HG03175 (cell line): Measurements from ENCODE around the gene CCDC59.
"Not testable (repeated sequence)": the region's sequence is repeated elsewhere in the genome, so short reads cannot be mapped to it uniquely, and the experiment has no call there.

ENCODE experiments used
- ATAC-seq: cut with Tn5 transposase; IDR thresholded peaks from one replicate; pipeline ENCODE4 v1.9.1; 2021; ENCODE audit warnings: mild to moderate bottlenecking, moderate library complexity; ENCODE audit not compliant: unreplicated experiment

Gene CCDC59

DNA sequence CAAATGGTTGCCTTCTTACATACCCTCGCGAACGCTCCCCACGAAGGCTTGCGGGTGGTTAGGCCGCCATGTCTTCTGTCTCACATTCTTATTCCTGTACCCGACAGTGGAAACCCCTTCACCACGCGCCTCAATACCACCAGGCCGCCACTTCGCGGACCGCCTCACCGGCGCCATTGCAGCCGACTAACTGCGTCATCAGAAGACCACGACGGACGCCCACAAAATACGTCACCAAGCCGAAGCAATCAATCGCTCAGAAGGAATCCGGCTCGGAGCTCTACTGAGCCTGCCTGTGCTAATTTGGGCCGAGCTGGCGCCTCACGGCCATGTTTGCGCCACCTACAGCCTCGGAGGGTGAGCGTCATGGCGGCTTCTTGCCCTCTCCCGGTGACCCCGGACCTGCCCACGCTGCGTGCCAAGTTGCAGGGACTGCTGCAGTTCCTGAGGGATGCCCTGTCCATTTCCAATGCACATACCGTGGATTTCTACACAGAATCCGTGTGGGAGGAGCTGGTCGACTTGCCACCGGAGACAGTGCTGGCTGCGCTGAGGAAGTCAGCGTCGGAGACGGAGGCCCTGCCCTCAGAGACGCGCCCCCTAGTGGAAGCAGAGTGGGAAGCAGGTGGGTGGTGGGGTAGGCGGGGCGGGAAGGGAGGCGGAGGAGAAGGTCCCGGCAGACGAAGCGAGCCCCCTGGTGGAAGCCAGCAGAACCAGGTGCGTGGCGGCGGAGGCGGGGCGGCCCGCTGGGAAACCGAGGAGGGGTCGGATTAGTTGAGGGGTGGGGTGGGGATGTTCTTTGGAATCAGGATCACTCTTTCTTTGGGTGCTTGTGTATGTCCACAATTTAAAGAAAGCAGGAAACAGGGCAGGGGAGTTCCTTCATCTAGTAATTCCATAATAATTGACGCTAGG is at the start of gene CCDC59, which contains the start of gene METTL25:
TSS of gene CCDC59 (minus strand) at position 188 of the 915 bp plus-strand sequence. CDS start at position 177, 11 bp downstream.
TSS of gene METTL25 (plus strand) at position 330 of the 915 bp plus-strand sequence. CDS start at position 367, 37 bp downstream.
- ATAC-seq: peak; percentile 92

- ATAC-seq: no peak
These were observed 49.3 kb upstream of the CCDC59 start for GRCh38 chr12:82407481-82407880.

GRCh38 chr12:82406651-82407050 is 48.5 kb upstream of the CCDC59 start:
- no peak for ATAC-seq

- ATAC-seq: no peak
These were observed 42.6 kb upstream of the CCDC59 start for GRCh38 chr12:82400819-82401218.

GRCh38 chr12:82398879-82399278 is 40.7 kb upstream of the CCDC59 start:
- ATAC-seq: no peak

DNA sequence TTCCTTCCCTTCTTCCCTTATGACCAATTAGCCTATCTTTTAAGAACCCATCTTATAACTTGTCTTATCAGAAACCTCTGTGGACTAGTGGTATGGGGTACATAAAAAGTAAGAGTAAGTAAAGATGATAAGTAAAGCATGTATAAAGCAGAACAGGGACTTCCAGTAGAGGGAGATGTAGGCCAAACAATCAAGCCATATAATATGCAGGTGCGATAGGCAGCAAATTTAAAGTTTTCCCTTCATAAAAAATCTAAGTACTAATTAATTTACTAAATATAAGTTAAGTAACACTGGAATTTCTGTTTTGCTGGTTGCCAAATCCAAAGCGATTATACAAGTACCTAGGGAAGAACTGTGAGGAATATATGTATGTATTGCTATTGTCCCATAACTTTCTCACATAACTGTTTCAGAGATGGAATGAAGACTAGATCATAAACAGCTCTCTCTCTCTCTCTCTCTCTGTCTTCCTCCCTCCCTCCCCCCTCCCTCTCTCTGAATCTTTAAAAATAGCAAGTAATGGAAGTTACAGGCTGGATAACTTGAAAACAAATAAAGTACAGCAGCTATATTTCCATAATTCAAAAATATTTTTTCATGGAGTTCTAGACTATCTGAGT is 25.9 kb upstream of the CCDC59 start:
- peak; percentile 59 for ATAC-seq

DNA sequence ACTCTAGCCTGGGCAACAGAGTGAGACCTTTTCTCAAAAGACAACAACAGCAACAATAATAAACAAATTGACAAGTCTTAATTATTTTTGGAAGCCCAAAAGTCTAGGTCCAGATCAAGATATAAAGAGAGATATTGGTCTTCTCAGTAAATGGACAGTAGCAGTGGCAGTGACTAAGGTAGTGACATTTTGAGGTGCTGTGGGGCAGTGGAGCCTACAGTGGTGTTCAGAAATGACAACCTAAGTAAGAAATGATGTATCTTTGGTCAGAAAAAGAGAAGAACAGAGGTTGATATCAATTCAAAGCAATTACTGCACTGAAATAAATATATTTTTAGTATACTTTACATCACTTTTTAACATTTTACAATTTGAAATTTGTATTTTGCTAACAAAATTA is 20.8 kb upstream of the CCDC59 start:
- no peak for ATAC-seq

- no peak for ATAC-seq
These were observed 17.0 kb upstream of the CCDC59 start for GRCh38 chr12:82375201-82375600.

DNA sequence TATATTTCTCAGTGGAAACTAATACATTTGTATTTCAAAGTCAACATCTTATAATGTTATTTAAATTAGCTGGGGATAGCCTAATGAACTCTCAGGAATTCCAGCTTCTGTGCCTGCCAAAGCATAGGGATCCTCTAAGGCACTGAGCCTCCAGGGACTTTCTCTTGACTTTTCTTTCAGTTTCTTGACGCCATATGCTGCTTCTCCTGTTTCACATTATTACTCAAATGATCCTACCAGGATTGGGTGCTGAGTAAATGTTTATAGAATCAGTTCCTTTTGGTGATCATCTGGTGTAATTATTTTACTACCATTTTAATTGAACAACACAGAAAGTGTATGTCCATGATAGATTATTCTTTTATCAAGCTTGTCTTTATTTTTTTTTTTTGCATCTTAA is 8.0 kb upstream of the CCDC59 start:
- peak; percentile 65 for ATAC-seq

- ATAC-seq: no peak
These were observed 5.8 kb upstream of the CCDC59 start for GRCh38 chr12:82363990-82364389.

DNA sequence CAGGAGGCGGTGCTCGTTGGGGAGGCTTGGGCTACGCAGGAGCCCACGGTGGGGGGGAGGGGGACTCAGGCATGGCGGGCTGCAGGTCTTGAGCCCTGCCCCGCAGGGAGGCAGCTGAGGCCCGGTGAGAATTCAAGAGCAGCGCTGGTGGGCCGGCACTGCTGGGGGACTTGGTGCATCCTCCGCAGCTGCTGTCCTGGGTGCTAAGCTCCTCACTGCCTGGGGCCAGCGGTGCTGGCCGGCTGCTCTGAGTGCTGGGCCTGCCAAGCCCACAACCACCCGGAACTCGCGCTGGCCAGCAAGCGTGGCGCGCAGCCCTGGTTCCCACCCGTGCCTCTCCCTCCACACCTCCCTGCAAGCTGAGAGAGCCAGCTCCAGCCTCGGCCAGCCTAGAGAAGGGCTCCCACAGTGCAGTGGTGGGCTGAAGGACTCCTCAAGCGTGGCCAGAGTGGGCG is 3.3 kb upstream of the CCDC59 start:
- no peak for ATAC-seq

- not testable (repeated sequence) for ATAC-seq
These were observed 2.6 kb upstream of the CCDC59 start for GRCh38 chr12:82360834-82361233.

DNA sequence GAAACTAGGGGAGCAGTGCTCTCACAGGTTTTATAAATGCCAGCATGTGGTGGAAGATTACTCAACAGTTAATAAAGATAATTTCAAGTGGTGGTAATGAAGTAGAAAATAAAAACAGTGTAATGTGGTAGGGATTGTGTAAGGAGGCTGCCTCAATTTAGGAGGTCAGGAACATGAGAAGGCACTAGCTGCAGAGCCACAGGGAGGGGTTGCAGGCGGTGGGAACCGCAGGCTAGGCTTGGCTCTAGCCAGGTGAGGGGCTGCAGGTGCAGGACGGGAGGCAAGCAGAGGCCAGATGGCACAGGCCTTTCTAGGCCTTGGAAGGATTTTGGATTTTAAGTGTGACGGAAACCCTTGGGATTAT is 910 bp upstream of the CCDC59 start:
- ATAC-seq: no peak

DNA sequence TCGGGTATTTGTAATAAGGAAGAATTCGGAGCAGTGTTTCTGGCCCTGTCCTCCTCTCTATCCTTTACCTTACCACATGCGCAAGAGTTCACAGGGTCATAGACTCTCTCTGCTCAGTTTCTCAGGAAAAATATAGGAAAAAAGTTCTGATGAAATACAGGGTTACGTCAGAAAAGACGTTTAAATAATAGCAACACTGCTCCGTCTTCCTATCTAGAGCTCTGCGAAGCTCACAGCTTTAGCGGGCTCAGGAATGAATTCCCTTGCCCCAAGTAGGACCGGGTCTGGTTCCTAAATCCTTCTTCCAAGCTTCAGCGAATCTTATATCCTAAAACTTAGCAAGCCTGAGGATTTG is 365 bp downstream of the CCDC59 start:
- no peak for ATAC-seq

DNA sequence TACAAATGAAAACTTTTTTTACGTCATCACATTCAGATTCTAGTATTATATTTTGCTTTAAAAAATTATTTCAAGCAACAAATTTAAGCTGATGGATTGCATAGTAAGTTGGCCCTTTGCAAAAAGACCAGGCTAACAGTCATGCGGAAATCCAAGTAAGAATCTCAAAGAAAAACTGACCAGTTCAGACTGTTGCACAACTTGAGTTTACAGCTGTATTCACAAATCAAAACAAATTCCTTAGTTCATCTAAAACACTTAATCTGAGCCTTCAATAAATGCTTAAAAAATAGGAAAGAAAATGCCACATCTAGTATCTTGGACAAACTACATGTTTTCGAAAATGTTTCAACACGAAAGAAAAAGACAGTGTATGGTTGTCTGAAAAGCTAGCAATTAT is 847 bp downstream of the CCDC59 start:
- ATAC-seq: no peak

DNA sequence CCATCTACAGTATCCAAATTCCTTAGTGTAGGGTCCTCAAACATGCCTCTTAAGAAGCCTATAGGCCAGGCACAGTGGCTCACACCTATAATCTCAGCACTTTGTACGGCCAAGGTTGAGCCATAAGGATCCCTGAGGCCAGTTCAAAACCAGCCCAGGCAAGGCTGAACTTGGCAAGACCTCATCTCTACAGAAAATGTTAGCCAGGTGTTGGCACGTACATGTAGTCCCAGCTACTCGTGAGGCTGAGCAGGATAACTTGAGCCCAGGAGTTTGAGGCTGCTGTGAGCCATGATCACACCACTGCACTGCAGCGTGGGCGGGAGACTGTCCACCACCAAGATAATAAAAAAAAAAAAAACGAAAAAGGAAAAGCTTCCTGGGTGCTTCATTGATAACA is 6.8 kb downstream of the CCDC59 start:
- ATAC-seq: no peak

DNA sequence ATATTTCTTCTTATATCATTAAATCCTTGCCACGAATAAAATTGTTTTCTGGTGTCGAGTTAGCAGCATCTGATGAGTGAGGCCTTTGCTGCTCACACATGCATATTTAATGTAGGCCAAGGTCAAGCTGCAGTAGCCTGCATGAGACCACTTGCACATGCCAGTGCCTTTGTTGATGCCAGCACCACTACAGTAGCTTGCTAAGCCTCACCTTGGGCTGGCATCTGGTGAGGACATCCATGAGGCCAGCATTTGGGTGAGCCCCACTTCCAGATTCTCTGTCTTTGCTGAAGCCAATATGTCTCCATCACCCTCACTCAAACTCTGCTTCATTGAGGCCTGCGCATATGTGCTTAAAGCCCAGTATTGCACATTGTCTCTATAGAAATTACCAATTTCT is 8.0 kb downstream of the CCDC59 start:
- ATAC-seq: no peak

- no peak for ATAC-seq
These were observed 28.7 kb downstream of the CCDC59 start for GRCh38 chr12:82329508-82329907.

GRCh38 chr12:82327861-82328260 is 30.3 kb downstream of the CCDC59 start:
- no peak for ATAC-seq

DNA sequence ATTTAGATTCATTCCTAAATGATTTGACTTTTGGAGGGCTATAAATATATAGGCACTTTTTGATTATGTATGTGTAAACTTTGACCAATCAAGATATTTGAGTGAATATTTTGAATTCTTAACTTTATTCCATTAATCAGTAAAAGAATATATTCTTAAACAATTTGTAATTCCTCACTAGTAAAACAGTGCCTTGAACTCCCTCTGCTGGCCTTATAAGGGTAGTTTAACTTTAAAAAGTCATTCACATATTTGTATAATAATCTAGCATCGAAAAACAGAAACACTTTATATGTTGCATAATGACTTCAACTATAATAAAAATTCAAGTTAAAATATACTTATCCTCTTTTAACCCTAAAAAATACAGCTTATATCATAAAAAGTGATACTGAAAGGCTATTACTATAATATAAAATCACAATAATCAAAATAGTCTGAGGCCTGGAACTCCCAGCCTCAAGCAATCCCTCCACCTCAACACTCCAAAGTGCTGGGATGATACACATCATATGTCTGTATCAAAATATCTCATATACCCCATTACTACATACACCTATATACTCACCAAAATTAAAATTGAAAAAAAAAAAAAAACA is 31.2 kb downstream of the CCDC59 start:
- no peak for ATAC-seq

GRCh38 chr12:82325540-82326336 is 32.4 kb downstream of the CCDC59 start:
- no peak for ATAC-seq
